Measurements from ENCODE around the gene EDEM3.

Gene EDEM3

DNA sequence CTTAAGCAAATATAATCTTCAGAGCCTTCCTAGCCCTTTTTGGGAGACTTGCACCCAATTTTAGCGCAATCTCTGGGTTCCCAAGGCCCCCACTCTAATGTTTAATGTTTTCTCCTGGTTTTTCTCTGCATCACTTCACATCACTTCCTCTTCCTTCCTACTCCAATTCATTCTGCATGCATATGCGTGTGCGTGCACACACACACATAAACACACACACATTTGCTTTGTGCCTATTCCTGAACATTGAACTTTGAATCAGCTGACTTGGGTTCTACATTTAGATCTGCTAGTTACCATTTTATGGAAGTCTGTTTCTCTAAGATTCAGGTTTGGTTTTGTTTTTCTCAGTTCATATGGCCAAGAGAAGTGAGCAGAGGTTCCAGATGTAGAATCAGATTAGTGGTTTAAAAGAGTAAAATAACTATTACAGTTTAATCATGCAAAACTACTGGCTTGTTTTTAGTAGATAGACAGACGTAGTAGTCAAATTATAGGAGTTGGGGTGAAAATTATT, 7.4 kb upstream of the EDEM3 start:
- ChIA-PET CTCF (no interaction called here), POLR2A (interaction anchor here (0.8 kb wide), 1 partner anchor 824 kb away, joined by 3 read pairs; no protein-coding TSS in a partner anchor)
- no peak for DNase-seq (ENCODE audit: extremely low spot score)
- TF ChIP-seq FOXA1 (IDR thresholded peaks at IDR 0.05) (no peak), SUZ12 (IDR thresholded peaks at IDR 0.05) (no peak), TARDBP (IDR thresholded peaks at IDR 0.05) (no peak), FOXM1 (IDR thresholded peaks at IDR 0.05; ENCODE audit: borderline replicate concordance) (no peak), LEF1 (IDR thresholded peaks at IDR 0.05; ENCODE audit: borderline replicate concordance) (no peak), CTBP1 (IDR thresholded peaks at IDR 0.05; ENCODE audit: borderline replicate concordance) (no peak), ARNT (IDR thresholded peaks at IDR 0.05) (no peak), BHLHE40 (IDR thresholded peaks at IDR 0.05; ENCODE audit: borderline replicate concordance) (no peak), SP1 (IDR thresholded peaks at IDR 0.05) (no peak), NFRKB (IDR thresholded peaks at IDR 0.05) (no peak)

DNA sequence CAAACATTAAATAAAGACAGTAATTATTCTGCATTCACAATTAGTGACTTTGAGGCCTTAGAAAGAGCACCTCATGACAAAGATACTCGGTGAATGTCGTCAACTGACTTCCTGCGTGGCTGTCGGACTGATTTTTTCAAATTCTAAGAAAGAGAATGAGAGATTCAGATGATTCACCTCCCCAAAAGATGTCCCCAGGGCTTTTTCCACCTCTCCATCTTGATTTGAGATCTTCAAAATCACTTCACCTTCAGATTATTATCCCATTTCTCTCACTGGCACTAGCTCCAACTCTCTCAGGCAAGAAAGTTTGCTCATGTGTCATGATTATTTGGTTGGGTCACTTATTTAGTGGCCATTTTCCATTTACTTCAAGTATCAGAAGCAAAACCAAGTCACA, 5.0 kb upstream of the EDEM3 start:
- ChIA-PET CTCF (no interaction called here), POLR2A (no interaction called here)
- DNase-seq (ENCODE audit: extremely low spot score): no peak
- TF ChIP-seq TARDBP (IDR thresholded peaks at IDR 0.05) (no peak), LEF1 (IDR thresholded peaks at IDR 0.05; ENCODE audit: borderline replicate concordance) (no peak), ZNF384 (IDR thresholded peaks at IDR 0.05) (no peak), HDGF (IDR thresholded peaks at IDR 0.05; ENCODE audit: borderline replicate concordance) (no peak), FOXM1 (IDR thresholded peaks at IDR 0.05; ENCODE audit: borderline replicate concordance) (no peak), BHLHE40 (IDR thresholded peaks at IDR 0.05; ENCODE audit: borderline replicate concordance) (no peak), NFRKB (IDR thresholded peaks at IDR 0.05) (no peak), FOXK2 (IDR thresholded peaks at IDR 0.05) (no peak), SP1 (IDR thresholded peaks at IDR 0.05) (no peak), ARNT (IDR thresholded peaks at IDR 0.05) (no peak), L3MBTL2 (conservative IDR thresholded peaks at IDR 0.05) (no peak), CTBP1 (IDR thresholded peaks at IDR 0.05; ENCODE audit: borderline replicate concordance) (no peak)
- TF ChIP-seq, protein P1, sequence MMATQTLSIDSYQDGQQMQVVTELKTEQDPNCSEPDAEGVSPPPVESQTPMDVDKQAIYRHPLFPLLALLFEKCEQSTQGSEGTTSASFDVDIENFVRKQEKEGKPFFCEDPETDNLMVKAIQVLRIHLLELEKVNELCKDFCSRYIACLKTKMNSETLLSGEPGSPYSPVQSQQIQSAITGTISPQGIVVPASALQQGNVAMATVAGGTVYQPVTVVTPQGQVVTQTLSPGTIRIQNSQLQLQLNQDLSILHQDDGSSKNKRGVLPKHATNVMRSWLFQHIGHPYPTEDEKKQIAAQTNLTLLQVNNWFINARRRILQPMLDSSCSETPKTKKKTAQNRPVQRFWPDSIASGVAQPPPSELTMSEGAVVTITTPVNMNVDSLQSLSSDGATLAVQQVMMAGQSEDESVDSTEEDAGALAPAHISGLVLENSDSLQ (IDR thresholded peaks at IDR 0.05): no peak

DNA sequence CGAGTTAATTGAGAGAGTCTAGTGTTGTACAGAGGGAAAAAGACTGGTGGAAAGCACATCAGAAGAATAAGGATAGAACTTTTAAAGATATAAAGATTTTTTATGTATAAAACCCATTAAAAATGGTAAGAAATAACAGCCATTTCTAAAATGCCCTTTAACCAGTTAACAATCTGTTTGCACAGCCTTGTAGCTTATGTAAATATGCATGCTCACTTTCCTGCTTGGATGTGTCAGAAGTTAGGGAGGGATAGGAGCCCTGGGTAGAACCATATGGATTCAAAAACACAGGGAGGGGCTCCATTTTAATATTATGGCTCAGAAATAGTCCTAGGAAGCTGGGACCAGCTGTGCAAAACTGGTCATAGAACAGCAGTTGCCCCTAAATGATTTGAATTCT, 4.5 kb upstream of the EDEM3 start:
- TF ChIP-seq ZNF384 (IDR thresholded peaks at IDR 0.05): no peak
- TF ChIP-seq ELF4 (IDR thresholded peaks at IDR 0.05): no peak
- no peak for TF ChIP-seq SUZ12 (IDR thresholded peaks at IDR 0.05)
- no peak for TF ChIP-seq HDGF (IDR thresholded peaks at IDR 0.05; ENCODE audit: borderline replicate concordance)
- TF ChIP-seq LEF1 (IDR thresholded peaks at IDR 0.05; ENCODE audit: borderline replicate concordance): no peak
- TF ChIP-seq SP1 (IDR thresholded peaks at IDR 0.05): no peak
- TF ChIP-seq NFRKB (IDR thresholded peaks at IDR 0.05): no peak
- DNase-seq (ENCODE audit: extremely low spot score): no peak
- ChIA-PET CTCF (interaction anchor here (0.5 kb wide), 1 partner anchor 68 kb away, joined by 3 read pairs; no protein-coding TSS in a partner anchor), POLR2A (no interaction called here)

DNA sequence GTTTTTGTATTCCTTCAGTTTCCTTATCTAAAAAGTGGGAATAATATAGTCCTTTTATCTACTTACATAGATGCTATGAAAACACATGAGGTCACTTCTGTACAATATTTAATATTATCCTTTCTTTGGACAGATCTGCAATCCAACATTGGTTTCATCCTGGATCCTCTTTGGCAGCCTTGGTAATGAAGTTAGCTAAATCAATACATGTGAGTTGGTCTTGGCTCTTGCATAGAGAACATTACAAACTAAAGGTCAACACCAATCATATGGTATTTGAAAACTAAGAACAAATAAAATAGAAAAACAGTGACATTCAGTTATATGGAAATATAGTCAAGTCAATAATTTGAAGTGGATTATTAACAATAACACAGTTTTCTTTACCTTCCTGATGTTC, 3.2 kb upstream of the EDEM3 start:
- no peak for DNase-seq (ENCODE audit: extremely low spot score)
- TF ChIP-seq CTBP1 (IDR thresholded peaks at IDR 0.05; ENCODE audit: borderline replicate concordance) (no peak), L3MBTL2 (conservative IDR thresholded peaks at IDR 0.05) (no peak), ZNF384 (IDR thresholded peaks at IDR 0.05) (no peak), TARDBP (IDR thresholded peaks at IDR 0.05) (no peak), SP1 (IDR thresholded peaks at IDR 0.05) (no peak), FOXK2 (IDR thresholded peaks at IDR 0.05) (no peak), LEF1 (IDR thresholded peaks at IDR 0.05; ENCODE audit: borderline replicate concordance) (no peak), ELF4 (IDR thresholded peaks at IDR 0.05) (no peak), FOXM1 (IDR thresholded peaks at IDR 0.05; ENCODE audit: borderline replicate concordance) (no peak), ARNT (IDR thresholded peaks at IDR 0.05) (no peak)
- TF ChIP-seq, protein P1 (IDR thresholded peaks at IDR 0.05): no peak
- CTCF ChIA-PET: interaction anchor here (0.6 kb wide), 1 partner anchor 51 kb away, joined by 3 read pairs; no protein-coding TSS in a partner anchor
- POLR2A ChIA-PET: no interaction called here

DNA sequence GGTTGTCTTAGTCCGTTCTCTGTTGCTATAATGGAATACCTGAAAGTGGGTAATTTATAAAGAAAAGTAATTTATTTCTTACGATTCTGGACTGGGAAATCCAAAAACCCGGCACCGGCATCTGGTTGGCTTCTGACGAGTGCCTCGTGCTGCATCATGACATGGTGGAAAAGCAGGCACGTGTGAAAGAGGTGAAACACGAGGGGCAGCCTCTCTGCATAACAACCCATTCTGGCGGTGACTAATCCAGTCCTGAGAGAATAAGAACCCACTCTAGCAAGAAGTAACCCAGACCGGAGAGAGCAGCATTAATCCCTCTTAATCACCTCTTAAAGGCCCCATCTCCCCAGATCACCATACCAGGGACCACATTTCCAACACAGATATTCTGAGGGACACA, 2.7 kb upstream of the EDEM3 start:
- TF ChIP-seq BHLHE40 (IDR thresholded peaks at IDR 0.05; ENCODE audit: borderline replicate concordance): no peak
- TF ChIP-seq SUZ12 (IDR thresholded peaks at IDR 0.05): no peak
- no peak for TF ChIP-seq CTBP1 (IDR thresholded peaks at IDR 0.05; ENCODE audit: borderline replicate concordance)
- no peak for TF ChIP-seq SP1 (IDR thresholded peaks at IDR 0.05)
- no peak for TF ChIP-seq TARDBP (IDR thresholded peaks at IDR 0.05)
- TF ChIP-seq, protein P1 (IDR thresholded peaks at IDR 0.05): no peak
- TF ChIP-seq FOXK2 (IDR thresholded peaks at IDR 0.05): no peak
- no peak for TF ChIP-seq ARNT (IDR thresholded peaks at IDR 0.05)
- TF ChIP-seq L3MBTL2 (conservative IDR thresholded peaks at IDR 0.05): no peak
- no peak for TF ChIP-seq FOXA1 (IDR thresholded peaks at IDR 0.05)
- TF ChIP-seq ZNF384 (IDR thresholded peaks at IDR 0.05): no peak
- no peak for TF ChIP-seq LEF1 (IDR thresholded peaks at IDR 0.05; ENCODE audit: borderline replicate concordance)
- no peak for TF ChIP-seq NFRKB (IDR thresholded peaks at IDR 0.05)
- ChIA-PET POLR2A (no interaction called here), CTCF (no interaction called here)
- DNase-seq (ENCODE audit: extremely low spot score): no peak

DNA sequence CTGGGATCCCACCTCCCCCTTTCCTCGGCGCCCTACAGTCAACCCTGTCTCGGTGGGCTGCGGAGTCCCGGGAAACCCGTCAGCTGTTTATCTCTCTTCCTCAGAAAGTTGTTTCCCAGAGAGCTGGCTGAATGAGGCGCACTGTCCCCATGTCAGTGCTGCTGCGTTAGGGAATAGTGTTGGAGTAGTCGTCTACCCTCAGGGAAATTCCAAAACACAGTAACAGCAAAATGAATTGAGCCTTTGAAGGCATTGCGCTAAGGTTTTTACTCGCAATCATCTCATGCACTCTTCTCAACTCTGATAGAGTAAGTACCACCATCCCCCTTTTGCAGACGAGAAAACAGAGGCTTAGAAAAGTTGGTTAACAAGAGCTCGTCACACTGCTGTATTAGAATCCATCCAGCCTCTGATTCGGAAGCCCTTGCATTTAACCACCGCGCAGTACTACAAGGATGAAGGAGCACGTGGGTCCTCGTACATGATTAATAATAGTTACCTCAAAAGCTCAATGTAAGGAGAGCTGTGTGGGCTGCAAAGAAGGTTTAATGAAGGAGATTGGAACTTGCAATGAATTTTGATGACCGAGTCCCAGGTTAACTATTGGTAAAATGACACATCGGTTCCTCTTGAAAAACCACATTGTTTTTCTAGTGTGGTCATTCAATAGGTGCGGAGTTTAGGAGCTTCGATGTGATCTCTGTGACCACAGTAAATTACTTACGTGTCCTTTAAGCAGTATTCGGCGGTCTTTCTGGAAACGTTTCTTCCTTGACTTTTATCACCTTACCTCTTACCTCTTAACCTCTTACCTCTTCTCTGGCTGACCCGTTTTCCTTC, 788 bp upstream of the EDEM3 start:
- ChIA-PET CTCF (interaction anchor here (0.6 kb wide), 1 partner anchor 50 kb away, joined by 3 read pairs; no protein-coding TSS in a partner anchor), POLR2A (interaction anchor here (0.9 to 1.4 kb wide), 5 partner anchors 14 to 401 kb away, joined by 3 to 6 read pairs (median 3); no protein-coding TSS in a partner anchor)
- peak; percentile 22 for DNase-seq (ENCODE audit: extremely low spot score)
- peak; percentile 91 for TF ChIP-seq L3MBTL2 (conservative IDR thresholded peaks at IDR 0.05)
- no peak for TF ChIP-seq FOXA1 (IDR thresholded peaks at IDR 0.05)
